Panc1 (cell line): ENCODE results near the gene ZNF71.

Experiments used
- CTCF ChIP-seq: fragments of 450-650 bp; IDR thresholded peaks from 2 replicates; pipeline ENCODE4 v1.5.1; 2017; ENCODE audit warnings: mild to moderate bottlenecking
- POLR2AphosphoS5 ChIP-seq: IDR thresholded peaks from 2 replicates; pipeline ENCODE4 v1.6.1; 2012; ENCODE audit warnings: mild to moderate bottlenecking, low read depth, low read length, moderate library complexity
- REST ChIP-seq, 2 experiments: IDR thresholded peaks; 2 replicates each; pipeline ENCODE4 v1.6.1; 2011 to 2012; ENCODE audit warnings: low read depth in 2 of 2, control low read depth in 1 of 2, low read length in 1 of 2, mild to moderate bottlenecking in 1 of 2, moderate library complexity in 1 of 2; ENCODE audit not compliant: insufficient read depth in 1 of 2
- SIN3A ChIP-seq: IDR thresholded peaks from 2 replicates; pipeline ENCODE4 v1.6.1; 2012; ENCODE audit warnings: low read depth, mild to moderate bottlenecking, low read length, moderate library complexity, borderline replicate concordance; ENCODE audit not compliant: insufficient read depth
- TCF7L2 ChIP-seq: IDR thresholded peaks from 2 replicates; pipeline ENCODE4 v1.6.1; 2011; ENCODE audit warnings: mild to moderate bottlenecking, low read depth, low read length, inconsistent platforms

DNA sequence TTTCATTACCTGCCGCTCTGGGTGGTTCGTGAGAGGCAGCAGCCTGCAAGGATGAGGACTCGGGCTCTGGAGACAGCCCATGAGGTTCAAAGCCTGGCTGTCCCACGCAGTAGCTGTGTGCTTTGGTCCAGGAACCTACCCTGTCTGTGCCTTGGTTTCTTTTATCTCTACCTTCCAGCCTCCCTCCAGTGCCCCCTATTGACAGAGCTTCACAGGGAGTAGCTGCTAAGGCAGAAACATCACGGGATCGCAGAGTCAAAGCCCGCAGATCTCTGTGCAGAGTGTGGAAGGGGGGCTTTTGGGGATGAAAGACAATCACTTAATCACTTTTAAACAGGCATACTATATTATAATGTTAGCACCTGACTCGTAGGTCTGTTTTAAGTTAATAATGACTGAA, 16.2 kb downstream of the ZNF71 start:
- no peak for TF ChIP-seq TCF7L2
- TF ChIP-seq CTCF = no peak
- TF ChIP-seq POLR2AphosphoS5 = no peak
- TF ChIP-seq REST (IDR thresholded peaks at IDR 0.05; ENCODE audit: insufficient read depth in 1 of 2, low read depth in 2 of 2, low read length in 1 of 2) = no peak
- TF ChIP-seq SIN3A = no peak
